Muscle layer of duodenum (tissue), 2 donors: Measurements from ENCODE around the gene MGLL.

Experiments
- H3K27ac ChIP-seq: one replicate; pipeline ENCODE4 v1.7.0; 2013; ENCODE audit warnings: mild to moderate bottlenecking, low read length
- H3K27me3 ChIP-seq: one replicate; pipeline ENCODE4 v1.7.0; 2013; ENCODE audit warnings: low read depth, mild to moderate bottlenecking, control low read depth, low read length
- H3K36me3 ChIP-seq, 2 donors: one replicate each; pipeline ENCODE4 v1.7.0; 2013; ENCODE audit warnings: low read length in 2 of 2, control low read depth in 1 of 2, mild to moderate bottlenecking in 1 of 2; ENCODE audit not compliant: insufficient read depth in 2 of 2, control insufficient read depth in 1 of 2
- H3K4me1 ChIP-seq, 2 donors: one replicate each; pipeline ENCODE4 v1.7.0; 2013; ENCODE audit warnings: low read length in 2 of 2, mild to moderate bottlenecking in 2 of 2, control low read depth in 1 of 2, moderate library complexity in 1 of 2; ENCODE audit not compliant: insufficient read depth in 2 of 2, control insufficient read depth in 1 of 2
- H3K4me3 ChIP-seq, 2 donors: one replicate each; pipeline ENCODE4 v1.7.0; 2013; ENCODE audit warnings: low read length in 2 of 2, low read depth in 1 of 2, mild to moderate bottlenecking in 1 of 2
- H3K9me3 ChIP-seq, 2 donors: one replicate each; pipeline ENCODE4 v1.7.0; 2013; ENCODE audit warnings: low read length in 2 of 2, control low read depth in 1 of 2, mild to moderate bottlenecking in 1 of 2; ENCODE audit not compliant: control insufficient read depth in 1 of 2
- donor health status: healthy.

Gene MGLL

DNA sequence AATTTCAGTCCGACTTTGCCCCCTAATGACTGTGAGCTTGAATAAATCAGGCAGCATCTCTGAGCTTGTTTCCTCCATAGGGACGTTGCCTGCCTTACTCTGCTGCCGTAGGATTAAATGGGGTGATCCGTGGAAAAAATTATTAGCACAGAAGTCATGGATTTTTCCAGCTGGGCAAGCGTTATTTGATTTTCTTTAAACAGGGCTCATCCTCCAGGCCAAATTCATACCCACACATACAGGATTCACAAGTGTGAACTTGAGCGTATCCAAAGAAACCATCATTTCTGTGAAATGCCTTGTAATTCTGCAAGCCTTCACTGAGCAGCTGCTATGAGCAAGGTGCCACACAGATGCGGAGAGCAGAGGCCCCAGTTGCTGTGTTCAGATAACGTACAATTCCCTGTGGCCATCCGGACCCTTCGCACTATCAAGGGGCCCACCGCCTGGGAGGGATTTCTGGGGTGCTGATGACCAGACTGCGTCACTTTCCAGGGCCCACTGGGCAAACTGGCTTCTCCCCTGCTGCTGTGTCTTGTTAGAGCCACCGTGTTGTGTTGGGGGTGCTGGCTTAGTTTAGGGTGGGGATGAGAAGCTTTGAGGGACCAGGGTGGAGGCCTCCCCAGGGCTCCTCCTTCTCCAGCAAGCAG, 61.4 kb downstream of the MGLL start:
- no peaks in the 10 kb centered on the region for H3K36me3 ChIP-seq
- H3K27ac ChIP-seq = no peak overlapping the region
- no peak overlapping the region for H3K4me3 ChIP-seq
- no peaks in the 10 kb centered on the region for H3K9me3 ChIP-seq
- H3K27me3 ChIP-seq = no peaks in the 10 kb centered on the region
- peaks cover 12 to 28% of the 10 kb centered on the region in 2 donors for H3K4me1 ChIP-seq

DNA sequence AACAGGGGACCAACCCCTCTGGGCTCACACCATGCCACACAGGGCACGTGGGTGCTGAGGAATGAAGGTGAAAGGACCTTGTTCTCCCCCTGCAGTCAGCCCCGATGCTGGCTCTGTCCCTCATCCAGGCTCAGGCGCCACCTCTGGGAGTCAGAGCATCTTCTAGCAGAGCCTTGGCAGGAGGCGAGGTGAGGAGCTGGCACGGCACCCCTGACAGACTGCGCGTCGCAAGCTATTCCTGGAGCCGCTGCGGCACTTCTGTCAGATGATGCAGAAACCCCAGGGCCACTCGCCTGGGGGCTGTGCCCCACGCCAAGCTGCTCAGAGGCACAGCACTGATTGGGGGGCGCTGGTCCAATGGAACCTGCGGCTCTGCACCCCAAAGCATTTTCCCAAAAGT, 62.0 kb downstream of the MGLL start:
- no peaks in the 10 kb centered on the region for H3K9me3 ChIP-seq
- H3K36me3 ChIP-seq = no peaks in the 10 kb centered on the region

DNA sequence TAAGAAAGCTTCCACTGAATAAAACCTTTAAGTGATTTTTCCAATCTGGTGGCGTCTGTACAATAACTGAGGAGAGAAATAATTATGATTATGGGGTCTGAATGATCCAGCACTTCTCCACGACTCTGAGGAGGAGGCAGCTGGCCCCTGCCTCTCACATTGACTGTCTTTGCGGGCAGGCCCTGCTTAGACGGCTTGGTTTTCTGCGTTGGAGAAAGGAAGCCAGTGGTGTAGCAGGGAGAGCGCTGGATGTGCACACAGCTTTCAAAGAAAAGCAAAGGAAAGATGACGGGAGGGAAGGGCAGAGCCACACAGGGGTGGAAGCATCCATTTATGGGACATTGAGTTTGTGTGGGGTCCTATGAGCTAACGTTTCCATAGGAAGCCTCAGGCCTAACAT, 62.5 kb downstream of the MGLL start:
- H3K4me1 ChIP-seq = peaks cover 12 to 28% of the 10 kb centered on the region in 2 donors
- H3K9me3 ChIP-seq = no peaks in the 10 kb centered on the region
- no peak overlapping the region for H3K4me3 ChIP-seq
- H3K27me3 ChIP-seq = no peaks in the 10 kb centered on the region
- no peak overlapping the region for H3K27ac ChIP-seq
- H3K36me3 ChIP-seq = no peaks in the 10 kb centered on the region

More for the DNA sequence above, 62.0 kb downstream of the MGLL start:
- Histone ChIP-seq H3K4me1 (peaks cover 12 to 28% of the 10 kb centered on the region in 2 donors), H3K4me3 (no peak overlapping the region), H3K27me3 (no peaks in the 10 kb centered on the region), H3K27ac (no peak overlapping the region)

DNA sequence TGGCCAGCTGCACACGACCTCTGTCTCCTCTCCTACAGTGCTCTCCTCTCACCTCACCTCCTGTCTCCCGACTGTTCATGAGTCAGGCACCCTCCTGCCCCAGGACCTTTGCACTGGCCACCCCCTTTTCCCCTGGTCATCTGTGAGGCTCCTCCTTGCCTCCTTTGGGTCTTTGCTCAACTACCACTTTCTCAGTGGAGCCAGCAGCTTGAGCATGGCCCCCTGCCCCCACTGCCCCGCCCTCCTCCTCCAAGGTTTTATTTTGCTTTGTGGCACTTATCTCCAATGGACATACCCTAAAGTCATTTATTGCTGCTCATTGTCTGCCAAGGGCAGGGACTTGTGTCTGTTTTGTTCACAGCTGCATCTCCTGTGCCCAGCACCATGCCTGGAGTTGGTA, 64.3 kb downstream of the MGLL start:
- Histone ChIP-seq H3K27me3 (no peaks in the 10 kb centered on the region), H3K4me1 (peaks cover 12 to 17% of the 10 kb centered on the region in 2 donors), H3K27ac (no peak overlapping the region), H3K36me3 (no peaks in the 10 kb centered on the region), H3K9me3 (no peaks in the 10 kb centered on the region), H3K4me3 (no peak overlapping the region)

DNA sequence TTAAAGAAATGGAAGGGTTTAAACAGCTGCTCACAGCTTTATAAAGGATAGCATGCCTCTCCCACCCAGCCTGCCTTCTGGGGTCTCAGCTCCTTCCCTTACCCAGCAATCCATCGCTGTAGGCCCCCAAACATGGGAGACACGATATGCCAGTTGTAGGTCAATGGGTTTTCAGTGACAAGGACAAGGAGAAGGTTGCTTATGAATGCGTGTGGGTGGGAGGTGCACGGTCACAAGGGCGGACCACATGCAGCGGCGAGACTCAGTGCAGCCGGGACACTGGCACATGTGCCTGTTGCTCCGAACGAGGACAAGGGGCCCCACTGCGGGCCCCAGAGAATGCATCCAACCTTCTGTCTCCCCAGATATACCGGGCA, 67.0 kb downstream of the MGLL start:
- Histone ChIP-seq H3K27ac (no peak overlapping the region), H3K27me3 (no peaks in the 10 kb centered on the region), H3K9me3 (no peaks in the 10 kb centered on the region), H3K4me3 (no peak overlapping the region), H3K36me3 (no peaks in the 10 kb centered on the region), H3K4me1 (no peaks in the 10 kb centered on the region)

DNA sequence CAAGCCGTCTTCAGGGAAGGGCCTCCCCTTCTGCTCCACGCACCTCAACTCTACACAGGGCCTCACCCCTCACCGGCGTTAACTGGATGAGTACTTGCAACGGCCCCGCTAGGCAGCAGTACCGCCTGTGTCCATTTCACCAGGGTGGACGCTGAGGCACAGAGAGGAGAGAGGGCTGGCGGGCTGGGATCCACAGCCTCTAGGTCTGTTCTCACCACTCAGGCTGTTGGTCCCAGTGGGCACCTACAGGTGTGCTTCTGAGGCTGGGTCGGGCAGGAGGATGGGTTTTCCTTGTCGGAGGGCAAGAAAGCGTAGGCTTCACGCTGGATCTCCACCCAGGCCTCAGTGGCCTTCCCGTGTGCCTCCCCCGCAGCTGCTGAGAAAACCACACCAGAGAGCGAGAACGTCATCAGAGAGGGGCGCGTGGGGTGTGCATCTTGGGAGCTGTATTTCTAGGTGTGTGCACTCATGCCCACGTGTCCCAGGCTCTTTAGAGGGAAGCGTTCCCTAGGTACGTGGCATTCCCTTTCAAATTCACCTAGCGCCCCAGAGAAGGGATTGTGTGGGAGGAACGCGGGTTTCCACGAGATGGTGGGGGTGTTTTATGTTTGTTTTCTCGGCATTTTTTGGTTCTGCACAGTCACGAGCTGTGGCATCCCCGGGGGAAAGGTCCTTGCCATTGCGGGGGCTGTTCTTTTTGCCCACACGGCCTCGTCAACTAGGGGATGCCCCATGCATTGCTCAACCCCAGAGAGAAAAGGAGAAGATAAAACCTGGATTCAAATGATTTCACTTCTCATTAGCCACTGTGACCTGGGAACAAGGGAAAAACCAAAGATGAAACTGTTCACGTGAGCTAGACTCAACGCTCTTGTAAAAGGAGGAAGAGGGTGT, 67.7 kb downstream of the MGLL start:
- H3K36me3 ChIP-seq = no peaks in the 10 kb centered on the region
- H3K27ac ChIP-seq = no peak overlapping the region
- H3K4me3 ChIP-seq = no peak overlapping the region

DNA sequence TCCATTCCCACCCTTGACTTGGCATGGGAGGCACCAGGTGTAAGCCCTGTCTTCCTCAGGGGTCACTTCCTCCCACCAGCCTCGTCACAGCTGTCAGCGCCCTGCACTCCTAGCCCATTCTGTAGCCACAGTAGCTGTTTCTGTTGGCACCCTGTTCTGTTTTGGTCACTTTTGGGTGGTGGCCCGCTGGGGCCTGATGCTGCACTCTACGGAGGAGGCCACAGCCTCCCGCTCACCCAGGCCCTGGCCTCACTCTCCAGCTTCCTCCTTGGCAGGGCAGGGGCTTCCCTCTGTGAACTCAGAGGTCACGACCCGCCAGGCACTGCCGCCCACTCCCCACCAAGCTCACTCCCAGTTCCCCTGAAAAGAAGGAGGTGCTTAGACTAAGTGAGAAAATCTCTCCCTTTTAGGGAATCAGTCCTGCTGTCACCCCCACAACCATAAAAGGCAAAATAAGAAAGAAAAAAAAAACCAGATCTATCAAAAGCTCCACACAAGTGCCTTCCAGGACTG, 68.4 kb downstream of the MGLL start:
- no peaks in the 10 kb centered on the region for H3K27me3 ChIP-seq
- no peaks in the 10 kb centered on the region for H3K9me3 ChIP-seq
- no peak overlapping the region for H3K4me3 ChIP-seq
- no peak overlapping the region for H3K27ac ChIP-seq
- H3K36me3 ChIP-seq = no peaks in the 10 kb centered on the region
- peaks cover 0 to 6% of the 10 kb centered on the region in 2 donors for H3K4me1 ChIP-seq

More for the DNA sequence above, 67.7 kb downstream of the MGLL start:
- H3K27me3 ChIP-seq = no peaks in the 10 kb centered on the region
- no peaks in the 10 kb centered on the region for H3K9me3 ChIP-seq
- H3K4me1 ChIP-seq = no peaks in the 10 kb centered on the region

DNA sequence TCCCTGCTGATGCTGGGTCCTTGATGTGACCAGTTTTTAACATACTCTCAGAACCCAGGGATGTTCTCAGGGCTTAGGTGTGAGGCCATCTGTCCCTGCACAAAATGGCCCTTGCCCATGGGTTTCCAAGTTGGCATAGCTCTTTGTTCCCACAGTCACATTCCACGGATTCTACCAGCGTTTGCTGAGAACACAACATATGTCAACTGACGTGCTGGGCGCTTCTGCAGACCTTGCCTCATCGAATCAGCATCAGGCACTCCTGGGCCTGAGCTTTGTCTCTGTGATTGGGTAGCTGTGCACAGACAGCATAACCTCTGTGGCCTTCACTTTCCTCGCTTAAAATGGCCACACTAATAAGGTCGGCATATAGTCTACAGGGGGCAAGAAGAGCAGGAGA, 69.0 kb downstream of the MGLL start:
- Histone ChIP-seq H3K4me1 (peaks cover 4 to 12% of the 10 kb centered on the region in 2 donors), H3K27ac (no peak overlapping the region), H3K9me3 (no peaks in the 10 kb centered on the region), H3K36me3 (no peaks in the 10 kb centered on the region), H3K27me3 (no peaks in the 10 kb centered on the region), H3K4me3 (no peak overlapping the region)

DNA sequence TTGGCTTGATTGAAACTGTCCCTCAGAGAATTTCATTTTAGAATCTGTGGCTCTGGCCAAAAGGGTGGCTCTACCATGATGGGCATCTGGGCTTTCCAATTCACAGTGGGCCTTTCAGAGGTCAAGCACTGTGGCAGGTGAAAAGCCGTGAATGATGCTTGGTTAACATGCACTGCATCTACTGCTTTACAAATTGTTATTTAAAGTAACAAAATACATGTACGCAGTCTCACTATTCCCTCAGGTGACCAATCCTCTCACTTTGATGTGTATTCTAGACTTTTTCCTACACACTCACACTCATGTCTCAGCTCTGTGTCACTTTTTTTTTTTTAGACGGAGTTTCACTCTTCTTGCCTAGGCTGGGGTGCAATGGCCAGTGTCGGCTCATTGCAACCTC, 70.5 kb downstream of the MGLL start:
- Histone ChIP-seq H3K27me3 (no peaks in the 10 kb centered on the region), H3K4me3 (no peak overlapping the region), H3K9me3 (no peaks in the 10 kb centered on the region), H3K27ac (no peak overlapping the region), H3K36me3 (no peaks in the 10 kb centered on the region), H3K4me1 (peaks cover 11 to 21% of the 10 kb centered on the region in 2 donors)

DNA sequence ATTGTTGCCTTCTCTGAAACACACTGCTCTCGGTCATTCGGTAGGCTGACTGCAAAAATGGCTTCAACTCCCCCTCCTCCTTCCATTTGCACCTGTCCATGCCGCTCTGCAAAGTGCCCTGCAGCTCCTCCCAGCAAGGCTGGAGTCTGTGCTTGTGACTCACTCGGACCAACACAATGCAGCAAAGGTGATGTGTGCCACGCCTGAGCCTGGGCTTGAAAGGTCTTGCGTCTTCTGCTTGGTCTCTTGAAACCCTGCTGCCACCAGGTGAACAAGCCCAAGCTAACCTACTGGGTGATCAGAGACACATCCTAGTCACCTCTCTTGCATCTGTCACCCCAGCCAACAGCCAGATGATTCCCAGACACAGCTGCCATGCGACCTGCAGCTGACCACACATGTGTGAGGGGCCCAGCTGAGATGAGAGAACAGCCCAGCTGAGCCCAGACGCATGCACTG, 71.1 kb downstream of the MGLL start:
- H3K27ac ChIP-seq = no peak overlapping the region
- peaks cover 11 to 21% of the 10 kb centered on the region in 2 donors for H3K4me1 ChIP-seq
- H3K4me3 ChIP-seq = no peak overlapping the region
- H3K36me3 ChIP-seq = no peaks in the 10 kb centered on the region
- no peaks in the 10 kb centered on the region for H3K9me3 ChIP-seq
- no peaks in the 10 kb centered on the region for H3K27me3 ChIP-seq

DNA sequence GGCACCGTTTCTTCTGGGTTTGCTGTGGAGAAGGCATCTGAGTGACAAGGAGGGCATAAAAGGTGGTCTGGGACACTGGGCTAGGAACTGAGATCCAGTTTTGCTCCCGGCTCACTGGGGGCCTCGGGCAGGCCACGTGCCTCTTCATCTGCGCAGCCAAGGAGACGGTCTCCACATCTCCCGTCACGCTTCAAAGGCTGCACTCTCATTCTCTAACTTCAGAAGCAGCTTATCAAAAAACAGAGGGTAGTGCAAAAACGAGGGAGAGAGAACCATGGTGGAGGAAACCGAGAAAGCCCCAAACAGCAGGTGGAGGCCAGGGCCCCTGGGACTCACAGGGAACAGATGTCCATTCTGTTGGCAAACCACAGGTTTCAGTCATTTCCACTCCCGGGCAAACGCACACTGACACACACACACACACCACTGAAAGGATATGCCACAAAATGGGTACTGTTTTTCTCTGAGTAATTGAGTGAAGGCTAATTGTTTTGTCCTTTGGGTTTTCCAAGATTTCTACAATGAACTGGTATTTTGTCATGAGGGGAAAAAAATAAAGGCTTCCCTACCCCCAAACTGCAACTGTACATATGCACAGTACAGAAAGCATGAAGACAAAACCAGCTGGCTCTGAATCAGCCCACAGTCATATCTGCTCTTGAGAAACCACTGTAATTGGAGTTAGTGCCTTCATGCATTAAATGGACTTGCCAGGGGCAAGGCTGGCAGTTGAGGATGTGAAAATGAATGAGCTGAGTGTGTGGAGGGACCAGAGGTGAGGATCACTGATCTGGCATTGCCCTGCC, 71.9 kb downstream of the MGLL start:
- Histone ChIP-seq H3K27ac (no peak overlapping the region), H3K36me3 (no peaks in the 10 kb centered on the region), H3K9me3 (no peaks in the 10 kb centered on the region), H3K27me3 (no peaks in the 10 kb centered on the region), H3K4me3 (no peak overlapping the region), H3K4me1 (peaks cover 11 to 21% of the 10 kb centered on the region in 2 donors)
